Thyroid gland (tissue), 4 donors: ENCODE results near the gene RAB30.

Experiments used
- POLR2A ChIP-seq, 2 donors: fragments of 450-650 bp; IDR thresholded peaks; one replicate each; pipeline ENCODE4 v1.6.1; 2017; ENCODE audit warnings: antibody characterized with exemption in 2 of 2, mild to moderate bottlenecking in 2 of 2, moderate library complexity in 1 of 2
- TF ChIP-seq, protein P1 (sequence below), 6 experiments: fragments of 200-600 bp in 3 of 6; fragments of 450-650 bp in 3 of 6; sonication (generic) in 3 of 6; IDR thresholded peaks; one replicate each; pipeline ENCODE4 v1.5.1; 2016 to 2019; ENCODE audit warnings: antibody characterized with exemption in 6 of 6, mild to moderate bottlenecking in 2 of 6, inconsistent platforms in 1 of 6, moderate library complexity in 1 of 6

DNA sequence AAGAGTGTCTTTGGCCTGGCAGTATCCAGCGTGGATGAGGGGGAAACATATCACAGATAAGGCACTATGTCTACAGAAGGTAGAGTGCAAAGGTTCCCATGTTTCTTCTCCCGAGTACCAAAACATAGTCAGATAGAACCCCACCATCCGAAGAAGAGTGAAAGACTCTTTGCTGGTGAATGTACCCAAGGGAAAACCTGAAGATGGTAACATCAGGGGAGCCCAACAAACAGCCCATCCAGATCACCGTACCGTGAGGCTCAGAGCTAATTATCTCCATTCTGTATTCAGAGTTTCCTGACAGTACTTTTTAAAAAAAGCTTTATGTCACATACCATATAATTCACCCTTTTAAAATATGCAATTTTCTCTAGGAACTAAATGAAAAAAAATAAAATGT is 44.4 kb downstream of the RAB30 start:
- TF ChIP-seq, protein P1, sequence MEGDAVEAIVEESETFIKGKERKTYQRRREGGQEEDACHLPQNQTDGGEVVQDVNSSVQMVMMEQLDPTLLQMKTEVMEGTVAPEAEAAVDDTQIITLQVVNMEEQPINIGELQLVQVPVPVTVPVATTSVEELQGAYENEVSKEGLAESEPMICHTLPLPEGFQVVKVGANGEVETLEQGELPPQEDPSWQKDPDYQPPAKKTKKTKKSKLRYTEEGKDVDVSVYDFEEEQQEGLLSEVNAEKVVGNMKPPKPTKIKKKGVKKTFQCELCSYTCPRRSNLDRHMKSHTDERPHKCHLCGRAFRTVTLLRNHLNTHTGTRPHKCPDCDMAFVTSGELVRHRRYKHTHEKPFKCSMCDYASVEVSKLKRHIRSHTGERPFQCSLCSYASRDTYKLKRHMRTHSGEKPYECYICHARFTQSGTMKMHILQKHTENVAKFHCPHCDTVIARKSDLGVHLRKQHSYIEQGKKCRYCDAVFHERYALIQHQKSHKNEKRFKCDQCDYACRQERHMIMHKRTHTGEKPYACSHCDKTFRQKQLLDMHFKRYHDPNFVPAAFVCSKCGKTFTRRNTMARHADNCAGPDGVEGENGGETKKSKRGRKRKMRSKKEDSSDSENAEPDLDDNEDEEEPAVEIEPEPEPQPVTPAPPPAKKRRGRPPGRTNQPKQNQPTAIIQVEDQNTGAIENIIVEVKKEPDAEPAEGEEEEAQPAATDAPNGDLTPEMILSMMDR (IDR thresholded peaks at IDR 0.05): no peak
- no peak for TF ChIP-seq POLR2A (IDR thresholded peaks at IDR 0.05)
